ENCODE results near the gene KIF19. TPM values are rescaled to one million over a fixed set of nuclear protein-coding genes. Genes with fewer than 3 reads are reported as not detected.
"Not testable (repeated sequence)": the region's sequence is repeated elsewhere in the genome, so short reads cannot be mapped to it uniquely, and the experiment has no call there.

The KIF19 gene
- total RNA-seq, result 1 to 10 TPM in 2 of 3 donors, under 1 TPM in 1; 0.73 to 7.4 (median 2.4) TPM
- long read RNA-seq, donor 1, partial matches to known transcripts, result 1 of 3 reads
- long read RNA-seq, donor 1, other reads (novel, unspliced or antisense), result 2 of 3 reads
- long read RNA-seq, donor 2, partial matches to known transcripts, result 1 of 5 reads
- long read RNA-seq, donor 2, other reads (novel, unspliced or antisense), result 2 of 5 reads

GRCh38 chr17:74325743-74326379, at the start of gene KIF19:
TSS of gene KIF19 (plus strand) at chr17:74326226. CDS start at chr17:74326350, 124 bp downstream.
- Histone ChIP-seq H3K9me3 (no peaks in the 10 kb centered on the region), H3K4me1 (ENCODE audit: low read depth) (peaks cover 11% of the 10 kb centered on the region), H3K36me3 (ENCODE audit: low read depth) (no peaks in the 10 kb centered on the region), H3K4me3 (no peak within 1 kb of the TSS)
- ATAC-seq, result peak; percentile 85
- DNase-seq, result peak in 2 of 3 donors; percentile 51 to 69
- TF ChIP-seq CTCF (IDR thresholded peaks at IDR 0.05), result no peak
- intact Hi-C loops (cut with DNase I, micrococcal nuclease), result no loop called here

GRCh38 chr17:74276541-74277009, 49.5 kb upstream of the KIF19 start:
- H3K4me3 ChIP-seq, result no peak overlapping the region
- no peak for TF ChIP-seq CTCF (IDR thresholded peaks at IDR 0.05)
- ATAC-seq (no peak), DNase-seq (no peak)
- no peaks in the 10 kb centered on the region for H3K36me3 ChIP-seq (ENCODE audit: low read depth)
- intact Hi-C loops (cut with DNase I, micrococcal nuclease), result no loop called here
- H3K9me3 ChIP-seq, result no peaks in the 10 kb centered on the region
- H3K4me1 ChIP-seq (ENCODE audit: low read depth), result peaks cover 4% of the 10 kb centered on the region

- Histone ChIP-seq H3K9me3 (no peaks in the 10 kb centered on the region), H3K4me3 (no peak overlapping the region), H3K4me1 (ENCODE audit: low read depth) (peaks cover 4% of the 10 kb centered on the region), H3K36me3 (ENCODE audit: low read depth) (no peaks in the 10 kb centered on the region)
- no peak for TF ChIP-seq CTCF (IDR thresholded peaks at IDR 0.05)
- intact Hi-C loops (cut with DNase I, micrococcal nuclease), result no loop called here
- DNase-seq (no peak), ATAC-seq (no peak)
Measured at GRCh38 chr17:74277935-74278334, 48.1 kb upstream of the KIF19 start.

GRCh38 chr17:74279617-74280016, 46.4 kb upstream of the KIF19 start:
- H3K4me3 ChIP-seq; ATAC-seq; H3K9me3 ChIP-seq; H3K4me1 ChIP-seq (ENCODE audit: low read depth); intact Hi-C loops (cut with DNase I, micrococcal nuclease); DNase-seq; H3K36me3 ChIP-seq (ENCODE audit: low read depth): not testable (repeated sequence)

GRCh38 chr17:74280093-74280513, 45.9 kb upstream of the KIF19 start:
- peak in 2 of 3 donors; percentile 27 to 64 for DNase-seq
- intact Hi-C loops (cut with DNase I, micrococcal nuclease), result no loop called here
- Histone ChIP-seq H3K9me3 (no peaks in the 10 kb centered on the region), H3K4me1 (ENCODE audit: low read depth) (no peaks in the 10 kb centered on the region), H3K4me3 (no peak overlapping the region), H3K36me3 (ENCODE audit: low read depth) (no peaks in the 10 kb centered on the region)
- ATAC-seq, result peak; percentile 64
- TF ChIP-seq CTCF (IDR thresholded peaks at IDR 0.05), result no peak

- no peak for TF ChIP-seq CTCF (IDR thresholded peaks at IDR 0.05)
- no peaks in the 10 kb centered on the region for H3K36me3 ChIP-seq (ENCODE audit: low read depth)
- no peaks in the 10 kb centered on the region for H3K9me3 ChIP-seq
- DNase-seq, result no peak
- no peak overlapping the region for H3K4me3 ChIP-seq
- intact Hi-C loops (cut with DNase I, micrococcal nuclease), result no loop called here
- no peak for ATAC-seq
- no peaks in the 10 kb centered on the region for H3K4me1 ChIP-seq (ENCODE audit: low read depth)
Measured at GRCh38 chr17:74281799-74282198, 44.2 kb upstream of the KIF19 start.

GRCh38 chr17:74282274-74282586, 43.8 kb upstream of the KIF19 start:
- H3K4me3 ChIP-seq; intact Hi-C loops (cut with DNase I, micrococcal nuclease); H3K9me3 ChIP-seq; DNase-seq; ATAC-seq; H3K36me3 ChIP-seq (ENCODE audit: low read depth); H3K4me1 ChIP-seq (ENCODE audit: low read depth): not testable (repeated sequence)

All from mucosa of descending colon (tissue), 3 donors.